RKO (cell line): ENCODE data around the gene SPDYE8.
"Not testable (repeated sequence)": the region's sequence is repeated elsewhere in the genome, so short reads cannot be mapped to it uniquely, and the experiment has no call there.

Experiments
- DNase-seq: peaks from one replicate; pipeline ENCODE4 v3.0.0-alpha.2; 2016; ENCODE audit warnings: low spot score

Gene SPDYE8, protein sequence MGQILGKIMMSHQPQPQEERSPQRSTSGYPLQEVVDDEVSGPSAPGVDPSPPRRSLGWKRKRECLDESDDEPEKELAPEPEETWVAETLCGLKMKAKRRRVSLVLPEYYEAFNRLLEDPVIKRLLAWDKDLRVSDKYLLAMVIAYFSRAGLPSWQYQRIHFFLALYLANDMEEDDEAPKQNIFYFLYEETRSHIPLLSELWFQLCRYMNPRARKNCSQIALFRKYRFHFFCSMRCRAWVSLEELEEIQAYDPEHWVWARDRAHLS

DNA sequence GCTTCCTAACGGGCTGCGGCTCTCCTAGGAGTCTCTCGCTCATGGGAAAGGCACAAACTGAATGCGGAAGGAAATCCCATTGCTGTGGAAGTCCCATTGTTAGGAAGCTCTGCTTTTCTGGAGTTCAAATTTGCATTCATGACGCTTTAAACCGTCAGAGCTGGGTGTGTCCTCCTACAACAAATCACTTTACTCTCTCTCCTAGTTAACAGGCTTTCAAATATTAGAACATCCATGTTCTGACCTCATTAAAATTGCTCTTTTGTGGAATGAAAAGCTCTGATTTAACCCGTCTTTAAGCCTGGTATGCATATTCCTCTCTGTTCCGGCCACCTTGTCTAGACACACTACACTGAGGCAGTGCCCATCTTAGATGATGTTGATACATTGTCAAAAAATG lies at the start of gene SPDYE8:
Gene SPDYE8 (minus strand): TSS at position 101 of the 400 bp plus-strand sequence. CDS start 1,800 bp downstream, outside the sequence.
- DNase-seq, result not testable (repeated sequence)

DNA sequence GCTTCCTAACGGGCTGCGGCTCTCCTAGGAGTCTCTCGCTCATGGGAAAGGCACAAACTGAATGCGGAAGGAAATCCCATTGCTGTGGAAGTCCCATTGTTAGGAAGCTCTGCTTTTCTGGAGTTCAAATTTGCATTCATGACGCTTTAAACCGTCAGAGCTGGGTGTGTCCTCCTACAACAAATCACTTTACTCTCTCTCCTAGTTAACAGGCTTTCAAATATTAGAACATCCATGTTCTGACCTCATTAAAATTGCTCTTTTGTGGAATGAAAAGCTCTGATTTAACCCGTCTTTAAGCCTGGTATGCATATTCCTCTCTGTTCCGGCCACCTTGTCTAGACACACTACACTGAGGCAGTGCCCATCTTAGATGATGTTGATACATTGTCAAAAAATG lies 28.2 kb upstream of the SPDYE8 start, which contains the start of gene SPDYE11:
Gene SPDYE11 (minus strand): TSS at position 101 of the 400 bp plus-strand sequence. CDS start 1,800 bp downstream, outside the sequence.
- DNase-seq, result not testable (repeated sequence)

DNA sequence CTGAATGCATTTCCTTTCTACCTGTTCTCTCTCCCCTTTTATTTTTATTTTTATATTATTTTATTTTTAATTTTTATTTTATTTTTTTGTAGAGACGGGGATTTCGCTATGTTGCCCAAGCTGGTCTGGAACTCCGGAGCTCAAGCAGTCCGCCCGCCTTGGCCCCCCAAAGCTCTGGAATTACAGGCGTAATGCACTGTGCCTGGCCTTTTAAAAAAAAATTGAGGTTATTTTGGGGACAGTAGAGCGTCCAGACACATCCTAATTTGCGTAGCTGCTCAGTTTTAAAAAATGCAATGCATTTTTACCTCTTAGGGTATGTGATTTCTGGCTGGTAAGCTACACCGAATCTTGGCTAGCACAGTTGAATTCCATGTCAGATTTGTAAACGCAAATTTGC lies 23.1 kb downstream of the SPDYE8 start:
- peak; percentile 0 for DNase-seq

DNA sequence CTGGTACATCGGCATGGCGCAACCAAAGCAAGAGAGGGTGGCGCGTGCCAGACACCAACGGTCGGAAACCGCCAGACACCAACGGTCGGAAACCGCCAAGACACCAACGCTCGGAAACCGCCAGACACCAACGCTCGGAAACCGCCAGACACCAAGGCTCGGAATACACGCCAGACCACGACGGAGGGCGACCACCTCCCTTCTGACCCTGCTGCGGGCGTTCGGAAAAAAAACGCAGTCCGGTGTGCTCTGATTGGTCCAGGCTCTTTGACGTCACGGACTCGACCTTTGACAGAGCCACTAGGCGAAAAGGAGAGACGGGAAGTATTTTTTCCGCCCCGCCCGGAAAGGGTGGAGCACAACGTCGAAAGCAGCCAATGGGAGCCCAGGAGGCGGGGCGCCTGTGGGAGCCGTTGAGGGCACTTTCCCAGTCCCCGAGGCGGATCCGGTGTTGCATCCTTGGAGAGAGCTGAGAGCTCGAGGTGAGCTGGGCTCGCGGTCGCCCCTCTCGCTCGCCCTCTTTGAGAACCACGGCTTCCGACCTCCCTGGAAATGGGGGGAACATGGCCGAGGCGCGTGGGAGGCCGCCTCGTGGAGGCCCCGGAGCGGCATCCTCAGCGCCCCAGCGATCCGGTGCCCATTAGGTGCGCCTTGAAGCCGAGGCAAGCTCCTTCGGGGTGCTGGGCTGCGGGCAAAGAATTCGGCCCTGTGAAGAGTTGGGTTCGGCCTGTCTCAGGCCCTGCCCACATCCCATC lies 23.7 kb downstream of the SPDYE8 start:
- peak; percentile 76 for DNase-seq

DNA sequence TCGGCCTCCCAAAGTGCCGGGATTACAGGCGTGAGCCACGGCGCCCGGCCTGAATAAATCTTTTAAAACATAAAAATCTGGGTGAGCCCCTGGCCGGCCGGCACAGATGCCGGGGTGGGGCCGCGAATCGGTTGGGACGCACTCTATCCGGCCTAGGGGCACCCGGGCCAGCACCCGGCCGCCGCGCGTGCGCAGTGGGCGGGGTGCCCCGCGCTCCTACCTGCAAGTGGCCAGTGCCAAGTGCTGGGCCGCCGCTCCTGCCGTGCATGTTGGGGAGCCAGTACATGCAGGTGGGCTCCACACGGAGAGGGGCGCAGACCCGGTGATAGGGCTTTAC lies 24.2 kb downstream of the SPDYE8 start:
- DNase-seq, result not testable (repeated sequence)

DNA sequence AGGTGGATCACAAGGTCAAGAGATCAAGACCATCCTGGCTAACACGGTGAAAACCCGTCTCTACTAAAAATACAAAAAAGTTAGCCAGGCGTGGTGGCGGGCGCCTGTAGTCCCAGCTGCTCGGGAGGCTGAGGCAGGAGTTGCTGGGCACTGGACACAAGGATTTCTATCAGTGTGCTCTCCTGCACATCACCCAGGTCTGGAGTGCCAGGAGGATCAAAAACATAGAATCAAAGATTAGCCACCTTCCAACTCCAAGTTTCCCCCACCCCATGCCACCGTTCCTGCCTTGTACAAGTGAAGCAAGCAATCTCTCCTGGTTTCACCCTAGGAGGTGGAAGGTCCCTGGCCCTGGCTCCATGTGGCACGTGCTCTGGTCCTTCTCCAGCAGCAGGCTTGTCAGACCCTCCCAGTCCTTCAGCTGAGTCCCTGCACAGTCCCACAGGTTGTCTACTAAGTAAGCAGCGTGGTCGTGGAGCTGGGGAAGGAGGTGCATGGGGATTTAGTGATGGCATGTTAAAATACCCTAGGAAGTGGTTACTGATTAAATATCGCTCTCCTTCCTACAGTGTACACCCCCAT lies 31.6 kb downstream of the SPDYE8 start:
- not testable (repeated sequence) for DNase-seq

DNA sequence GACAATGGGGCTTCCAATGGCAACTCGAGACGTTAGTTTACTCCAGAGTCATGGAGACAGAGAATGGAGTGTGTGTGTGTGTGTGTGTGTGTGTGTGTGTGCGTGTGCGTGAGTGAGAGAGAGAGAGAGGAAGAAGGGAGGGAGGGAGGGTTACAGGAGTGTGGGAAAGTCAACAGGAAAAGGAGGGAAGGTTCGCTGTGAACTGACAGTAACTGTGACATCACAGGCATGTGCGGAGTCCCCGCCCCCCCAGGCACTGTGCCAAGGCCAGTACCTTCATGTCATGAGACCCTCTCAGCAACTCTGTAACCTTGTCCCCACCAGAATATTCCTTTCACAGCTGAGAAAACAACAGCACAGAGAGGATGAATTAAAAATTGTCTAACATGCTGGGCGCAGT lies 32.1 kb downstream of the SPDYE8 start:
- not testable (repeated sequence) for DNase-seq

DNA sequence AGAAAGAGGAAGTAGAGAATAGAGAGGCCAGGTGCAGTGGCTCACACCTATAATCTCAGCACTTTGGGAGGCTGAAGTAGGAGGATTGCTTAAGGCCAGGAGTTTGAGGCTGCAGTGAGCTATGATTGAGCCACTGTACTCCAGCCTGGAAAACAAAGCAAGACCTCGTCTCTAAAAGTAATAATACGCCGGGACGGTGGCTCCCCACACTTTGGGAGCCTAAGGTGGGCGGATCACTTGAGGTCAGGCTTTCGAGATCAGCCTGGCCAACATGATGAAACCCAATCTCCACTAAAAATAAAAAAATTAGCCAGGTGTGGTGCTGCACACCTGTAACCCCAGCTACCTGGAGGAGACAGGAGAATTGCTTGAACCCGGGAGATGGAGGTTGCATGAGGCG lies 34.1 kb downstream of the SPDYE8 start:
- DNase-seq, result not testable (repeated sequence)

DNA sequence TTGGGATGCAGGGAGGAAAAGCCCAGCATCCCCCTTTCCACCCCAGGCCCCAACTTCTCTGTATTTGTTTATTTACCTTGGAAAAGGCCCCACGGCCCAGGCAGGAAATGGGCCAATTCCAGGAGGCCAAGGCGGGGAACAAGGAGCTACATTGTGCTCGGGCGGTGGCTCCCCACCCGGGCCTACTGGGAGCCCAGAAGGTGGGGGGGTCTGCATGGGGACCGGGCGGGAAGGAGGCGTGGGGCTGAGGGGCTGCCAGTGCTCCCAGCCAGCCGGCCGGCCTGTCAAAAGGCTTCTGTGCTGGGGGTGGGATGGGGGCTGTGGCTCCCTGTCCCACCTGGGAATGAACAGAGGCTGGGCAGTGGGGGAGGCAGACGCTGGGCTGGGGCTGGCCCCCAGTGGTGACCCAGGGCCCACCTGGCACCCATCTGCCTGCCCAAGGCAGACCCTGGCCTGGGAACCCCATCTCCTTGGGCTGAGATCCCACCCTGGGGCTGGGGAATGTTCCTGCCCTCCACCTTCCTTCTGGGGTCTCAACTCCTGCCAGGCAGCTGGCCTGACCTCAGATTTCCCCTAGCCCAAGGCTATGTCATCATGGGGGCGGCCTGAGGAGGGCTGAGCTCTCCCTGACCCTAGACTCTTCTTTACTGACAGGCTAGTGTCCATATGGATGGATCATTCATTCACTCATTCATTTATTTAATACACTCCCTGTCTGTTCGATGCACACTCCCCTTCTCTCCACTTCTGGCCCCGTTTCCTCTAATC lies 39.2 kb downstream of the SPDYE8 start:
- DNase-seq, result not testable (repeated sequence)

DNA sequence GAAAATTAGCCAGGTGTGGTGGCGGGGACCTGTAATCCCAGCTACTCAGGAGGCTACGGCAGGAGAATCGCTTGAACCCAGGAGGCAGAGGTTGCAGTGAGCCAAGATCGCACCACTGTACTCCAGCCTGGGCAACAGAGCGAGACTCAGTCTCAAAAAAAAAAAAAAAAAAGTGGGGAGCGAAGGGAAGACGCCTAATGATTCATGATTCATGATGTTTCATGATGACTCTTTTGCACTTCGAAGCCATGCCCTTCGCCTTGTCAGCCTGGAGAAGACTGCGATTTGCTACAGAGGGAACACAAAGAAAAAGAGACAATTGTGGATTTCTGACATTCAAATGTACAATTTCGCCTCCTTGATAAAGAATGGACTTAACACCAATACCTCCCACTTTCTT lies 47.5 kb downstream of the SPDYE8 start:
- not testable (repeated sequence) for DNase-seq

DNA sequence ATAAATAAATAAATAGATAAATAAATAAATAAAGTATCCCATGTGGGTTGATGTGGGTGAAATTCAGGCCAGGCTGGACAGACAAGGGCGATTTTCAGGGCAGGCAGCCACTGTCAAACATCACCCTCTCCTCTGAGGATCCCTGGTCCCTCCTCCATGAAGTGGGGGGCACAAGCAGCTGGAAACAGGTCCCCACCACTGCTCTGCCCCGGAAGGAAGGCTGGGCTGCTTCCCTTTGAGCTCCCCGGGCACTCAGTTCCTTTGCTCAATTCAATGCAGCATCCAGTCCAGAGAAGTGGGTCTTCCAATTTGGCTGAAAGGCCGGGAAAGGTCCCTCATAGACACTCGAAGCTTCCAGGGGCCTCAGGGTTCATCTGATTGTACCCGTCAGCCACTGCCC lies 49.2 kb downstream of the SPDYE8 start:
- DNase-seq, result not testable (repeated sequence)

DNA sequence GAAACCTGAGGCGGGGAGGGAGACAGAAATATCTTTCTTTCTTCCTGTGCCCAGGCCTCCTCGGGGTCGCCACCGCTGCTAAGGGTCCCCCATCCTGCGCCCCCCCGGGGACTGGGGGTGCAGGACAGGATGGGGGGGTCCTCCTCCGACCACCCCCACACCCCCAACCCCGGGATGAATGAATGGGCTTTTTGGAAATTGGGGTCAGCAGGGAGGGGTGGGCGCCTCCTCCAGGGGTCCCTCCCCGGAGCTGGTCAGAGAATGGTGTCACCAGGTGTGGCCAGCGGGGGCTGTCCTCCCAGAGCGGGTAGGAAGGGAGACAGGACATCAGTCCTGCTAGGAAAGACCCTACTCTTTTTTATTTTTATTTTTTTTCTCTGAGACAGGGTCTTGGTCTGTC lies 53.1 kb downstream of the SPDYE8 start:
- DNase-seq, result not testable (repeated sequence)

DNA sequence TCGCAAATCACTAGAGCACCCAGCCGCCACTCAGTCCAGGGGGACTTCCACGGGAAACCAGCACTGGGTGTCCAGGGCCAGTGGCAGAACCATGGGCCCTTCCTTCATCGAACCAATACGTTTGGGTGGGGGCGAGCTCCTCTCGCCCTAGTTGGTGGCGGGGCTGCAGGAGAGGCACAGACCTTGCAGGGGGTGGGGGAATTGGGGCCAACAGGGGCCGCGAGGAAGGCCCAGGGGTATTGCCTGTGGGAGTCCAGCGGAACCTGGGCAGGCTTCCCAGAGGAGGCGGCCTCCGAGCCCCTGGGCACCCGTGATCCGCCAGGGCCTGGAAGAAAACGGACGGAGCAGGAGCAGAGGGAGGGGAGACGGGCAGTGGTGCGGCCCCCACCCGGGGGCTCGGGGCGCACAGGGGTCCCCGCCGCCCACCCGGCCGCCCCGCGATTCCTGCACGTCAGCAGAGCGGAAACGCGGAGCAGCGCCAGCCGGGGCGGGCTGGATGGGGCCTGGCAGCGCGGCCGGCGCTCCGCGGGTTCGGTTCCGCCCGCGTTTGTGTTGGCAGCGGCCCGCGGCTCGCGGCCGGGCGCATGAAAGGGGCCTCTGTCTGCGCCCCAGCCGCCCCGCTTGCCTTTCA lies 53.8 kb downstream of the SPDYE8 start:
- DNase-seq, result not testable (repeated sequence)

DNA sequence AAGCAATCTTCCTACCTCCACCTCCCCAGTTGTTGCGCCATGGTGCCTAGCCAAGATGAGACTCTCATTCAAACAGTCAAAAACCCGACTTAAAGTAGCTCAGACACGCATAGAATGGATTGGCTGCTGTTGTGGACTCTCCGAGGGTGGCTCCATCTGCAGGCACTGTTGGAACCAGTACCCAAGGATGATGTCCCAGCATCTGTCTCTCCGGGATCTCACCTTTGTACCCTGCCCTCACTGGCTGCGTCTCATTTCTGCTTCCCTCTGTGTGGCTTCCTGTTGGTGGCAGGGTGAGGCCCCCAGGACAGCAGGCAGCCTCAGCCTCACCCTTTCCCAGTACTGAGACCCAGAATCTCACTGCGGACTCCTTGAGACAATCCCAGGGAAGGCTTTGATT lies 54.8 kb downstream of the SPDYE8 start:
- DNase-seq, result not testable (repeated sequence)

DNA sequence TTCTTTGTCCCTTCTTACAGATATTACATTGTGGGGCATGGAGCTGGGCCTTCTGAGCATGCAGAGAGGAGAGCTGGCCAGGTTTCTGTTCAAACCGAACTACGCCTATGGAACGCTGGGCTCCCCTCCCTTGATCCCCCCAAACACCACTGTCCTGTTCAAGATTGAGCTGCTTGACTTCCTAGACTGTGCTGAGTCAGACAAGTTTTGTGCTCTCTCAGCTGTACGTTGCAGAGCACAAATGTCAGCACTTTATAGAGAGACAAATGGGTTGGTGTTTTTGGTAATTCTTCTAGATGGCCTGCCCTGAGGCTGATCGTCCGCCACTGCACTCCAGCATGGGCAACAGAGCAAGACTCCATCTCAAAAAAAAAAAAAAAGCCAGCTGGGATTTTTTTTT lies 58.1 kb downstream of the SPDYE8 start:
- DNase-seq, result not testable (repeated sequence)
